Keratinocyte (primary cell): Measurements from ENCODE around the gene SLC25A21. TPM values are rescaled to one million over a fixed set of nuclear protein-coding genes. Genes with fewer than 3 reads are reported as not detected.

ENCODE experiments used
- DNase-seq: peaks from one replicate; pipeline ENCODE4 v3.0.0-alpha.2; 2011; ENCODE audit warnings: low read depth, missing footprints, low spot score
- FAIRE-seq: peaks from 2 replicates; lab custom pipeline; 2011; peaks lifted over from hg19 to GRCh38; lab: Jason Lieb, UNC
- H2AFZ ChIP-seq: 2 replicates; pipeline ENCODE4 v1.6.0; 2012; ENCODE audit warnings: low read length, control low read depth, inconsistent platforms; ENCODE audit not compliant: control insufficient read depth
- H3K27ac ChIP-seq: 2 replicates; pipeline ENCODE4 v1.5.1; 2011; ENCODE audit warnings: low read length; ENCODE audit not compliant: control insufficient read depth, insufficient read depth
- H3K27me3 ChIP-seq: 3 replicates; pipeline ENCODE4 v1.6.0; 2011; ENCODE audit warnings: low read length; ENCODE audit not compliant: control insufficient read depth, insufficient read depth; ENCODE audit errors: extremely low read depth
- H3K36me3 ChIP-seq, 2 experiments: 2 replicates in 1 of 2; 3 replicates in 1 of 2; pipeline ENCODE4 v1.5.1; 2011; ENCODE audit warnings: low read length in 2 of 2, mild to moderate bottlenecking in 1 of 2; ENCODE audit not compliant: control insufficient read depth in 2 of 2, insufficient read depth in 2 of 2; ENCODE audit errors: extremely low read depth in 1 of 2
- H3K4me1 ChIP-seq: 3 replicates; pipeline ENCODE4 v1.5.1; 2011; ENCODE audit warnings: low read length; ENCODE audit not compliant: control insufficient read depth, insufficient read depth; ENCODE audit errors: extremely low read depth
- H3K4me2 ChIP-seq: 3 replicates; pipeline ENCODE4 v1.6.0; 2011; ENCODE audit warnings: low read depth, low read length; ENCODE audit not compliant: control insufficient read depth, insufficient read depth; ENCODE audit errors: extremely low read depth
- H3K4me3 ChIP-seq, 3 experiments: fragments of 200-600 bp in 1 of 3; sonication (generic) in 1 of 3; 2 replicates in 2 of 3; 3 replicates in 1 of 3; pipeline ENCODE4 v1.5.1; 2011 to 2016; ENCODE audit warnings: low read length in 3 of 3, mild to moderate bottlenecking in 3 of 3, control low read depth in 2 of 3, inconsistent platforms in 1 of 3, low read depth in 1 of 3, mixed read lengths in 1 of 3, mixed run types in 1 of 3, moderate library complexity in 1 of 3; ENCODE audit not compliant: control insufficient read depth in 2 of 3, insufficient read depth in 2 of 3; ENCODE audit errors: extremely low read depth in 1 of 3
- H3K79me2 ChIP-seq: 2 replicates; pipeline ENCODE4 v1.6.0; 2012; ENCODE audit warnings: low read length; ENCODE audit not compliant: control insufficient read depth, insufficient read depth
- H3K9ac ChIP-seq: 3 replicates; pipeline ENCODE4 v1.6.0; 2011; ENCODE audit warnings: low read length; ENCODE audit not compliant: control insufficient read depth, insufficient read depth; ENCODE audit errors: extremely low read depth
- H3K9me1 ChIP-seq: 3 replicates; pipeline ENCODE4 v1.6.0; 2011; ENCODE audit warnings: low read length; ENCODE audit not compliant: control insufficient read depth, insufficient read depth; ENCODE audit errors: extremely low read depth
- H3K9me3 ChIP-seq: 2 replicates; pipeline ENCODE4 v1.5.1; 2012; ENCODE audit warnings: low read depth, low read length; ENCODE audit not compliant: control insufficient read depth
- H4K20me1 ChIP-seq: 3 replicates; pipeline ENCODE4 v1.6.0; 2011; ENCODE audit warnings: low read length; ENCODE audit not compliant: control insufficient read depth, insufficient read depth; ENCODE audit errors: extremely low read depth
- CTCF ChIP-seq, 3 experiments: IDR thresholded peaks in 1 of 3; conservative IDR thresholded peaks in 1 of 3; optimal IDR thresholded peaks in 1 of 3; 2 replicates in 2 of 3; 3 replicates in 1 of 3; pipeline versions ENCODE3 to v1.5.1; 2011; ENCODE audit warnings: low read length in 3 of 3, mild to moderate bottlenecking in 3 of 3, moderate library complexity in 2 of 3, control low read depth in 1 of 3, inconsistent platforms in 1 of 3; ENCODE audit not compliant: insufficient read depth in 2 of 3; ENCODE audit errors: extremely low read depth in 1 of 3
- EZH2 ChIP-seq: IDR thresholded peaks from one replicate; pipeline ENCODE4 v1.6.1; 2012; ENCODE audit warnings: inconsistent platforms, mild to moderate bottlenecking, low read length, moderate library complexity
- dilution Hi-C: fragments of 300-500 bp; cut with MboI; formaldehyde crosslinking; loops from one replicate; pipeline ENCODE4 v1.7.0; 2020; ENCODE audit warnings: low sequenced_read_pairs; ENCODE audit not compliant: extremely low pct_ligation_motif_present
- polyA plus RNA-seq, 5 experiments: library from polyadenylated mRNA; depleted of rRNA in 3 of 5; stranded (reverse) in 3 of 5; stranded (forward) in 1 of 5; unstranded in 1 of 5; fragments of >200 nt; gene quantifications; 1 replicate in 1 of 5; 2 replicates in 3 of 5; 3 replicates in 1 of 5; pipeline versions ENCODE4 v1.2.1 to v1.2.3, GENCODE V29; 2011 to 2012; ENCODE audit warnings: missing spikeins in 2 of 5, low read depth in 1 of 5, low replicate concordance in 1 of 5

The SLC25A21 gene
- polyA plus RNA-seq, 1 donor (not counting 4 experiments of a cell fraction or from before 2014, with no cell fraction given): 0.66 TPM

GRCh38 chr14:36766974-36767373 is 405.4 kb downstream of the SLC25A21 start:
- H3K4me1 ChIP-seq: peaks cover 25% of the 10 kb centered on the region
- H3K9me3 ChIP-seq: no peaks in the 10 kb centered on the region
- no peak for TF ChIP-seq CTCF (optimal IDR thresholded peaks at IDR 0.05 in 1 of 3, IDR thresholded peaks at IDR 0.05 in 1 of 3, conservative IDR thresholded peaks at IDR 0.05 in 1 of 3; ENCODE audit: extremely low read depth in 1 of 3, insufficient read depth in 2 of 3, low read length in 3 of 3)
- no peak for TF ChIP-seq EZH2
- no peaks in the 10 kb centered on the region for H4K20me1 ChIP-seq
- no peaks in the 10 kb centered on the region for H3K9me1 ChIP-seq
- no peaks in the 10 kb centered on the region for H3K27me3 ChIP-seq
- H3K27ac ChIP-seq: peak overlapping the region; percentile 70
- H3K4me2 ChIP-seq: peak overlapping the region; percentile 68
- no peak for FAIRE-seq
- dilution Hi-C loops: no loop called here
- H3K9ac ChIP-seq: peak overlapping the region; percentile 13
- DNase-seq: no peak
- no peaks in the 10 kb centered on the region for H3K36me3 ChIP-seq
- no peaks in the 10 kb centered on the region for H3K79me2 ChIP-seq
- H3K4me3 ChIP-seq: no peak overlapping the region
- peak overlapping the region; percentile 67 for H2AFZ ChIP-seq

- Histone ChIP-seq H3K4me1 (no peaks in the 10 kb centered on the region), H3K4me2 (no peak overlapping the region), H2AFZ (no peak overlapping the region), H3K27me3 (no peaks in the 10 kb centered on the region), H3K9me1 (no peaks in the 10 kb centered on the region), H3K36me3 (no peaks in the 10 kb centered on the region), H3K9ac (no peak overlapping the region), H4K20me1 (no peaks in the 10 kb centered on the region), H3K79me2 (no peaks in the 10 kb centered on the region), H3K9me3 (no peaks in the 10 kb centered on the region), H3K27ac (no peak overlapping the region), H3K4me3 (no peak overlapping the region)
- DNase-seq (no peak), FAIRE-seq (no peak)
- TF ChIP-seq CTCF (optimal IDR thresholded peaks at IDR 0.05 in 1 of 3, IDR thresholded peaks at IDR 0.05 in 1 of 3, conservative IDR thresholded peaks at IDR 0.05 in 1 of 3; ENCODE audit: extremely low read depth in 1 of 3, insufficient read depth in 2 of 3, low read length in 3 of 3) (no peak), EZH2 (no peak)
- dilution Hi-C loops: no loop called here
Observed at GRCh38 chr14:36757734-36758601, 414.4 kb downstream of the SLC25A21 start.
